SK-N-SH (cell line): ENCODE results near the gene SMAD3. TPM values are rescaled to one million over a fixed set of nuclear protein-coding genes. Genes with fewer than 3 reads are reported as not detected.

Source experiments
- CTCF ChIA-PET: fragments of 300-600, 350-600 bp; formaldehyde crosslinking; extraction: SDS; loops from one replicate; lab custom pipeline; 2021; lab: Yijun Ruan, JAX
- POLR2A ChIA-PET: fragments of 350-600 bp; sonication (Branson Sonifier 250); formaldehyde crosslinking; extraction: SDS; loops from one replicate; lab custom pipeline; 2020; ENCODE audit warnings: antibody characterized with exemption, inconsistent platforms; lab: Yijun Ruan, JAX
- DNase-seq: peaks from one replicate; pipeline ENCODE4 v3.0.0; 2012
- H2AFZ ChIP-seq: fragments of 200-600 bp; sonication (generic); 2 replicates; pipeline ENCODE4 v1.8.1; 2016; ENCODE audit warnings: antibody characterized with exemption, mild to moderate bottlenecking, low read depth
- H3F3A ChIP-seq: fragments of 200-600 bp; sonication (generic); replicated peaks from 2 replicates; pipeline ENCODE3; 2016; ENCODE audit warnings: antibody characterized with exemption, mild to moderate bottlenecking; ENCODE audit not compliant: insufficient read depth
- H3K27ac ChIP-seq, 2 experiments: fragments of 200-500 bp in 1 of 2; fragments of 200-600 bp in 1 of 2; sonication (Bioruptor generic) in 1 of 2; sonication (generic), shearing (Covaris generic) in 1 of 2; 2 replicates each; pipeline versions ENCODE4 v1.5.1 to v1.6.1; 2014 to 2016; ENCODE audit warnings: low read depth in 2 of 2, inconsistent platforms in 1 of 2, low read length in 1 of 2, mild to moderate bottlenecking in 1 of 2, mixed read lengths in 1 of 2
- H3K27me3 ChIP-seq: fragments of 200-600 bp; sonication (generic), shearing (Covaris generic); 2 replicates; pipeline ENCODE4 v1.6.1; 2016; ENCODE audit warnings: mixed run types; ENCODE audit not compliant: insufficient read depth
- H3K36me3 ChIP-seq, 2 experiments: fragments of 200-500 bp in 1 of 2; fragments of 200-600 bp in 1 of 2; sonication (Bioruptor generic) in 1 of 2; sonication (generic) in 1 of 2; replicated peaks in 1 of 2; 2 replicates each; pipeline versions ENCODE3 to v1.5.1; 2014 to 2016; ENCODE audit warnings: low read length in 1 of 2, mild to moderate bottlenecking in 1 of 2; ENCODE audit not compliant: insufficient read depth in 2 of 2, control insufficient read depth in 1 of 2
- H3K4me1 ChIP-seq, 2 experiments: fragments of 200-500 bp in 1 of 2; fragments of 200-600 bp in 1 of 2; sonication (Bioruptor generic) in 1 of 2; sonication (generic), shearing (Covaris generic) in 1 of 2; 2 replicates each; pipeline versions ENCODE4 v1.5.1 to v1.6.1; 2014 to 2016; ENCODE audit warnings: low read depth in 1 of 2, low read length in 1 of 2, mixed run types in 1 of 2; ENCODE audit not compliant: insufficient read depth in 2 of 2, control insufficient read depth in 1 of 2
- H3K4me2 ChIP-seq: fragments of 200-600 bp; sonication (generic), shearing (Covaris generic); 2 replicates; pipeline ENCODE4 v1.6.1; 2017; ENCODE audit warnings: mixed run types
- H3K4me3 ChIP-seq, 2 experiments: fragments of 200-500 bp in 1 of 2; fragments of 200-600 bp in 1 of 2; sonication (Bioruptor generic) in 1 of 2; sonication (generic), shearing (Covaris generic) in 1 of 2; 2 replicates each; pipeline versions ENCODE4 v1.5.1 to v1.8.1; 2014 to 2016; ENCODE audit warnings: low read depth in 2 of 2, inconsistent platforms in 1 of 2, low read length in 1 of 2, mild to moderate bottlenecking in 1 of 2, mixed read lengths in 1 of 2, moderate library complexity in 1 of 2
- H3K79me2 ChIP-seq: fragments of 200-600 bp; sonication (generic); 2 replicates; pipeline ENCODE4 v1.8.1; 2017; ENCODE audit warnings: mild to moderate bottlenecking; ENCODE audit not compliant: insufficient read depth
- H3K9ac ChIP-seq: fragments of 200-600 bp; sonication (generic); 2 replicates; pipeline ENCODE4 v1.6.1; 2017; ENCODE audit warnings: mixed run types
- H3K9me2 ChIP-seq: fragments of 200-600 bp; sonication (generic); 2 replicates; pipeline ENCODE4 v1.6.1; 2017; ENCODE audit warnings: mixed run types
- H3K9me3 ChIP-seq: fragments of 200-600 bp; sonication (generic); 2 replicates; pipeline ENCODE4 v1.6.1; 2017; ENCODE audit warnings: mixed run types, mild to moderate bottlenecking, moderate library complexity
- H4K20me1 ChIP-seq: fragments of 200-600 bp; sonication (generic); 2 replicates; pipeline ENCODE4 v1.6.1; 2017; ENCODE audit warnings: mild to moderate bottlenecking, mixed run types; ENCODE audit not compliant: insufficient read depth
- EP300 ChIP-seq, 2 experiments: IDR thresholded peaks; 2 replicates each; pipeline versions ENCODE4 v1.4.0 to v1.6.1; 2012; ENCODE audit warnings: borderline replicate concordance in 1 of 2, low read depth in 1 of 2, low read length in 1 of 2
- FOXM1 ChIP-seq: IDR thresholded peaks from 2 replicates; pipeline ENCODE4 v1.4.0; 2012; ENCODE audit warnings: low read depth, mild to moderate bottlenecking
- GATA2 ChIP-seq: sonication (generic); formaldehyde crosslinking; IDR thresholded peaks from 2 replicates; pipeline ENCODE4 v1.5.0; 2020; ENCODE audit warnings: mild to moderate bottlenecking, missing genetic modification reagents
- JUND ChIP-seq: IDR thresholded peaks from 2 replicates; pipeline ENCODE4 v1.4.0; 2012
- NFIC ChIP-seq: IDR thresholded peaks from 2 replicates; pipeline ENCODE4 v1.4.0; 2012; ENCODE audit warnings: borderline replicate concordance
- RXRA ChIP-seq: IDR thresholded peaks from 2 replicates; pipeline ENCODE4 v1.4.0; 2012; ENCODE audit warnings: low read depth, mild to moderate bottlenecking, borderline replicate concordance
- SMC3 ChIP-seq: IDR thresholded peaks from 2 replicates; pipeline ENCODE4 v1.6.1; 2012; ENCODE audit warnings: low read depth, low read length, improper control_type of control experiment
- TCF12 ChIP-seq: IDR thresholded peaks from 2 replicates; pipeline ENCODE4 v1.4.0; 2012
- YY1 ChIP-seq: IDR thresholded peaks from 2 replicates; pipeline ENCODE4 v1.4.0; 2012; ENCODE audit warnings: low read depth, mild to moderate bottlenecking
- polyA plus RNA-seq, 3 experiments: library from polyadenylated mRNA; depleted of rRNA; stranded (reverse); fragments of >200 nt; gene quantifications; 2 replicates each; pipeline ENCODE4 v1.2.3, GENCODE V29; 2012
- TF ChIP-seq, protein P1 (sequence below): fragments of 150-350 bp; IDR thresholded peaks from 2 replicates; pipeline ENCODE4 v1.6.1; 2017; ENCODE audit warnings: antibody characterized with exemption, low read length, low read depth, borderline replicate concordance
- TF ChIP-seq, protein P2 (sequence below): IDR thresholded peaks from 2 replicates; pipeline ENCODE4; 2012

The SMAD3 gene
- polyA plus RNA-seq, 1 of the 3 experiments (the other 2 are of a cell fraction): 19.5 TPM

DNA sequence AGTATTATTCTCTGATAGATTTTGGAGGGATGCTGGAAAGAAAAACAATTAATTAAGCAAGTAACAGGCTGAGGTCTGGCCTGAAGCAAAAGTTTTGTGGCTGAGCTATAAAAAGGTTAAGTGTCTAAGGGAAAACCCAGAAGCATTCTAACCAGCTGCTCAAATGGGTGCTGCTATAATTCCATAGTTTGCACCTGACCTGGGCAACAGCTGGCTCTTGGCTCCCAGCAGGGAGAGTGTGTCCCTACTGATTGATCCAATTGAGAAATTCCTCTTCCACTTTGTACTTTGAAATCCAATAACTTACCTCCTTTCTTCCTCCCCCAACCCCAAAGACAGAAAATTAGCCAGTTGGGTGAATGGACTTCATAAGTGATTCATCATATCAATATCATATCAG lies 27.7 kb upstream of the SMAD3 start:
- peaks cover 23% of the 10 kb centered on the region for H3F3A ChIP-seq
- no peaks in the 10 kb centered on the region for H4K20me1 ChIP-seq
- ChIA-PET CTCF (interaction anchor here (1.0 to 1.1 kb wide), 2 partner anchors 13 to 91 kb away, joined by 3 to 4 read pairs; no protein-coding TSS in a partner anchor), POLR2A (no interaction called here)
- H3K9me3 ChIP-seq: no peaks in the 10 kb centered on the region
- no peaks in the 10 kb centered on the region for H3K79me2 ChIP-seq
- no peak overlapping the region for H3K4me2 ChIP-seq
- DNase-seq: no peak
- TF ChIP-seq GATA2: no peak
- TF ChIP-seq, protein P1, sequence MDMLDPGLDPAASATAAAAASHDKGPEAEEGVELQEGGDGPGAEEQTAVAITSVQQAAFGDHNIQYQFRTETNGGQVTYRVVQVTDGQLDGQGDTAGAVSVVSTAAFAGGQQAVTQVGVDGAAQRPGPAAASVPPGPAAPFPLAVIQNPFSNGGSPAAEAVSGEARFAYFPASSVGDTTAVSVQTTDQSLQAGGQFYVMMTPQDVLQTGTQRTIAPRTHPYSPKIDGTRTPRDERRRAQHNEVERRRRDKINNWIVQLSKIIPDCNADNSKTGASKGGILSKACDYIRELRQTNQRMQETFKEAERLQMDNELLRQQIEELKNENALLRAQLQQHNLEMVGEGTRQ: no peak
- no peak for TF ChIP-seq RXRA
- TF ChIP-seq YY1: no peak
- no peaks in the 10 kb centered on the region for H3K9me2 ChIP-seq
- no peaks in the 10 kb centered on the region for H3K36me3 ChIP-seq
- peaks cover 18% of the 10 kb centered on the region in 2 experiments for H3K4me1 ChIP-seq
- H3K27ac ChIP-seq: no peak overlapping the region
- no peak overlapping the region for H3K4me3 ChIP-seq
- H3K27me3 ChIP-seq: no peaks in the 10 kb centered on the region
- no peak overlapping the region for H2AFZ ChIP-seq
- no peak overlapping the region for H3K9ac ChIP-seq

DNA sequence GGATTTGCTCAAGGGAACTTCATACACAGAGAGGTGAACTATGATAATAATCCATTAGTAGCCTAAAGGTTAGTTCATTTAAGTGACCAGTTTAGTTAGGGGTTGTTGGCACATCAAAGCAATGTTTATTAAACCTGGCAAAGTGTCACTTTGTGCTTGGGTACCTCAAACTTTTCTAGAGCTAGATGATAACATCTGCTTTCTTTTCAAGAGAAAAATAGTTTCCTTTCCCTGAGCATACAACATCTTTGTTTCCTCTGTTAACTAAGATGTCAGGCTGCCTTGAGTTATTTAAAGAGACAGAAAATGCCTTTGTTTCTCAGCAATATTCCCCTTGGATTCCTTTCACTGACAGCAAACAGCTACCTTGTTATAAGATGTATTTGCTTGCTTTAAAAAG lies 26.7 kb upstream of the SMAD3 start:
- H3K9me3 ChIP-seq: no peaks in the 10 kb centered on the region
- H3K9ac ChIP-seq: no peak overlapping the region
- H3K36me3 ChIP-seq: no peaks in the 10 kb centered on the region
- H3K4me2 ChIP-seq: no peak overlapping the region
- peaks cover 18 to 20% of the 10 kb centered on the region in 2 experiments for H3K4me1 ChIP-seq
- no peak overlapping the region for H3K4me3 ChIP-seq
- H3F3A ChIP-seq: peaks cover 27% of the 10 kb centered on the region
- H2AFZ ChIP-seq: no peak overlapping the region
- H3K27me3 ChIP-seq: no peaks in the 10 kb centered on the region
- DNase-seq: no peak
- no peaks in the 10 kb centered on the region for H4K20me1 ChIP-seq
- ChIA-PET POLR2A (no interaction called here), CTCF (interaction anchor here (1.0 kb wide), 1 partner anchor 11 kb away, joined by 3 read pairs; no protein-coding TSS in a partner anchor)
- H3K79me2 ChIP-seq: no peaks in the 10 kb centered on the region
- TF ChIP-seq NFIC (no peak), SMC3 (no peak), FOXM1 (no peak), TCF12 (peak; percentile 37), JUND (no peak; the same call in 1 of the 2 replicates), EP300 (IDR thresholded peaks at IDR 0.05; ENCODE audit: borderline replicate concordance in 1 of 2, low read depth in 1 of 2, low read length in 1 of 2) (peak in 1 of 2 experiments; percentile 17; a peak in 1 of 4 replicates)
- TF ChIP-seq, protein P2, sequence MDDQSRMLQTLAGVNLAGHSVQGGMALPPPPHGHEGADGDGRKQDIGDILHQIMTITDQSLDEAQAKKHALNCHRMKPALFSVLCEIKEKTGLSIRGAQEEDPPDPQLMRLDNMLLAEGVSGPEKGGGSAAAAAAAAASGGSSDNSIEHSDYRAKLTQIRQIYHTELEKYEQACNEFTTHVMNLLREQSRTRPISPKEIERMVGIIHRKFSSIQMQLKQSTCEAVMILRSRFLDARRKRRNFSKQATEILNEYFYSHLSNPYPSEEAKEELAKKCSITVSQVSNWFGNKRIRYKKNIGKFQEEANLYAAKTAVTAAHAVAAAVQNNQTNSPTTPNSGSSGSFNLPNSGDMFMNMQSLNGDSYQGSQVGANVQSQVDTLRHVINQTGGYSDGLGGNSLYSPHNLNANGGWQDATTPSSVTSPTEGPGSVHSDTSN: peak; percentile 69
- H3K9me2 ChIP-seq: no peaks in the 10 kb centered on the region
- H3K27ac ChIP-seq: no peak overlapping the region
